ENCODE data around the gene MAD1L1.

The MAD1L1 gene

GRCh38 chr7:2028733-2029132 is 204.0 kb downstream of the MAD1L1 start:
- H3K4me2 ChIP-seq (ENCODE audit: insufficient read depth, low read length): no peak overlapping the region
- H3K36me3 ChIP-seq (ENCODE audit: insufficient read depth, low read length): peaks cover 8% of the 10 kb centered on the region; the same call in 1 of the 2 replicates
- no peak overlapping the region for H3K9ac ChIP-seq (ENCODE audit: low read depth, low read length)
- H3K9me3 ChIP-seq (ENCODE audit: insufficient read depth, low read length, severe bottlenecking): peaks cover 30% of the 10 kb centered on the region
- H3K27ac ChIP-seq (ENCODE audit: low read length): no peak overlapping the region
- no peak for ATAC-seq (ENCODE audit: insufficient read depth, low read depth)
- TF ChIP-seq, protein P1, sequence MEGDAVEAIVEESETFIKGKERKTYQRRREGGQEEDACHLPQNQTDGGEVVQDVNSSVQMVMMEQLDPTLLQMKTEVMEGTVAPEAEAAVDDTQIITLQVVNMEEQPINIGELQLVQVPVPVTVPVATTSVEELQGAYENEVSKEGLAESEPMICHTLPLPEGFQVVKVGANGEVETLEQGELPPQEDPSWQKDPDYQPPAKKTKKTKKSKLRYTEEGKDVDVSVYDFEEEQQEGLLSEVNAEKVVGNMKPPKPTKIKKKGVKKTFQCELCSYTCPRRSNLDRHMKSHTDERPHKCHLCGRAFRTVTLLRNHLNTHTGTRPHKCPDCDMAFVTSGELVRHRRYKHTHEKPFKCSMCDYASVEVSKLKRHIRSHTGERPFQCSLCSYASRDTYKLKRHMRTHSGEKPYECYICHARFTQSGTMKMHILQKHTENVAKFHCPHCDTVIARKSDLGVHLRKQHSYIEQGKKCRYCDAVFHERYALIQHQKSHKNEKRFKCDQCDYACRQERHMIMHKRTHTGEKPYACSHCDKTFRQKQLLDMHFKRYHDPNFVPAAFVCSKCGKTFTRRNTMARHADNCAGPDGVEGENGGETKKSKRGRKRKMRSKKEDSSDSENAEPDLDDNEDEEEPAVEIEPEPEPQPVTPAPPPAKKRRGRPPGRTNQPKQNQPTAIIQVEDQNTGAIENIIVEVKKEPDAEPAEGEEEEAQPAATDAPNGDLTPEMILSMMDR (IDR thresholded peaks at IDR 0.05; ENCODE audit: borderline replicate concordance, extremely low read depth, low read length, poor library complexity, severe bottlenecking): no peak
- TF ChIP-seq EZH2 (IDR thresholded peaks at IDR 0.05; ENCODE audit: borderline replicate concordance, low read depth, low read length, severe bottlenecking): no peak
- peaks cover 47% of the 10 kb centered on the region for H3K4me1 ChIP-seq (ENCODE audit: insufficient read depth, low read length)
- H3K79me2 ChIP-seq (ENCODE audit: insufficient read depth, low read length): peaks cover 11% of the 10 kb centered on the region; the same call in 1 of the 2 replicates
- no peaks in the 10 kb centered on the region; the same call in 1 of the 2 replicates for H4K20me1 ChIP-seq (ENCODE audit: insufficient read depth, low read length)
- H2AFZ ChIP-seq (ENCODE audit: low read depth, low read length): no peak overlapping the region
- H3K27me3 ChIP-seq (ENCODE audit: insufficient read depth, low read length, poor library complexity): no peaks in the 10 kb centered on the region
- no peak for DNase-seq
- H3K4me3 ChIP-seq (ENCODE audit: low read depth in 1 of 2, low read length in 2 of 2): no peak overlapping the region

DNA sequence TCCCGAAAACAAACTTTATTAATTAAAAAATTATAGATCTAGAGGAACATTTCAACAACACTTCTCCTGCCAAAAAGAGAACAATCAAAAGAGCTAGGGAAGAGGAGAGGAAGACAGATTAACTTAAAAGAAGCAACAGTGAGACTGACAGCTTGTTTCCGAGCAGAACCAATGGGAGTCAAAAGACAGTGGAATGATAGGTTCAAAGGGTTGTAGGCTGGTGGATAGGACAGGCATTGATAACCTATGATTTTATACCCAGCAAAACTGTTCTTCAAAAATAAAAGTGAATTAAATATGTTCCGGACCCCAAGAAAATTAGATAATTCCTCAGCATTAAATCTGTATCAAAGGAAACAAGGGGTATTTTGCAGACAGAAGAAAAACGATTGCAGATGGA is 207.6 kb downstream of the MAD1L1 start:
- no peak overlapping the region for H3K4me2 ChIP-seq (ENCODE audit: insufficient read depth, low read length)
- H3K9me3 ChIP-seq (ENCODE audit: insufficient read depth, low read length, severe bottlenecking): peaks cover 30% of the 10 kb centered on the region
- H2AFZ ChIP-seq (ENCODE audit: low read depth, low read length): no peak overlapping the region
- no peak overlapping the region for H3K9ac ChIP-seq (ENCODE audit: low read depth, low read length)
- TF ChIP-seq, protein P1 (IDR thresholded peaks at IDR 0.05; ENCODE audit: borderline replicate concordance, extremely low read depth, low read length, poor library complexity, severe bottlenecking): no peak
- TF ChIP-seq EZH2 (IDR thresholded peaks at IDR 0.05; ENCODE audit: borderline replicate concordance, low read depth, low read length, severe bottlenecking): no peak
- peaks cover 8% of the 10 kb centered on the region for H3K36me3 ChIP-seq (ENCODE audit: insufficient read depth, low read length)
- H3K27me3 ChIP-seq (ENCODE audit: insufficient read depth, low read length, poor library complexity): no peaks in the 10 kb centered on the region
- H3K27ac ChIP-seq (ENCODE audit: low read length): no peak overlapping the region
- ATAC-seq (ENCODE audit: insufficient read depth, low read depth) (no peak), DNase-seq (no peak)
- H4K20me1 ChIP-seq (ENCODE audit: insufficient read depth, low read length): peaks cover 3% of the 10 kb centered on the region; the same call in 1 of the 2 replicates
- no peak overlapping the region for H3K4me3 ChIP-seq (ENCODE audit: low read depth in 1 of 2, low read length in 2 of 2)
- H3K79me2 ChIP-seq (ENCODE audit: insufficient read depth, low read length): peaks cover 11% of the 10 kb centered on the region
- peaks cover 16% of the 10 kb centered on the region for H3K4me1 ChIP-seq (ENCODE audit: insufficient read depth, low read length)

DNA sequence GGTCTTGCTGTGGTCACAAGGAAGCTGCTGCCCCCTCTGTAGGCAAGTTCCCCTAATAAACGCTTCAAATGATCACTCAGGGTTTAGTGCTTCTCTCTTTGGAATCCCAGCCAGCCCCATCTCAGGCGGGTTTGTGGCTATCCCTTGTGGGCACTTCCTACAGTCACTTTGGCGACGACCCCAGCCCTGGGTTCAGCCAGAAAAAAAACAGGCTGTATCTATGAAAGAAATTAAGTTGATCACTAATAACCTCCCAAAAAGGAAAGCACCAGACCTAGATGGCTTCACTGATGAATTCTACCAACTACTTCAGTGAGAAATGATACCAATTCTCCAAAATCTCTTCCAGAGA is 208.2 kb downstream of the MAD1L1 start:
- Histone ChIP-seq H3K9me3 (ENCODE audit: insufficient read depth, low read length, severe bottlenecking) (peaks cover 30% of the 10 kb centered on the region), H3K9ac (ENCODE audit: low read depth, low read length) (no peak overlapping the region), H4K20me1 (ENCODE audit: insufficient read depth, low read length) (peaks cover 10% of the 10 kb centered on the region; the same call in 1 of the 2 replicates), H3K27me3 (ENCODE audit: insufficient read depth, low read length, poor library complexity) (no peaks in the 10 kb centered on the region), H3K4me3 (ENCODE audit: low read depth in 1 of 2, low read length in 2 of 2) (no peak overlapping the region), H3K27ac (ENCODE audit: low read length) (no peak overlapping the region), H3K79me2 (ENCODE audit: insufficient read depth, low read length) (peaks cover 6% of the 10 kb centered on the region), H3K4me2 (ENCODE audit: insufficient read depth, low read length) (no peak overlapping the region), H2AFZ (ENCODE audit: low read depth, low read length) (no peak overlapping the region), H3K4me1 (ENCODE audit: insufficient read depth, low read length) (peaks cover 10% of the 10 kb centered on the region), H3K36me3 (ENCODE audit: insufficient read depth, low read length) (peaks cover 8% of the 10 kb centered on the region)
- ATAC-seq (ENCODE audit: insufficient read depth, low read depth) (no peak), DNase-seq (no peak)
- TF ChIP-seq, protein P1 (IDR thresholded peaks at IDR 0.05; ENCODE audit: borderline replicate concordance, extremely low read depth, low read length, poor library complexity, severe bottlenecking): no peak
- TF ChIP-seq EZH2 (IDR thresholded peaks at IDR 0.05; ENCODE audit: borderline replicate concordance, low read depth, low read length, severe bottlenecking): no peak

All from DND-41 (cell line).